D721Med (cell line): ENCODE results near the gene PPM1D.
"Not testable (repeated sequence)": the region's sequence is repeated elsewhere in the genome, so short reads cannot be mapped to it uniquely, and the experiment has no call there.

ENCODE experiments used
- DNase-seq: peaks from one replicate; pipeline ENCODE4 v3.0.0; 2011; ENCODE audit warnings: low spot score; ENCODE audit not compliant: insufficient read length
- FAIRE-seq: peaks from 2 replicates; lab custom pipeline; 2011; peaks lifted over from hg19 to GRCh38; lab: Jason Lieb, UNC
- CTCF ChIP-seq: IDR thresholded peaks from 2 replicates; pipeline ENCODE4 v1.5.1; 2012; ENCODE audit warnings: mild to moderate bottlenecking, control low read depth; ENCODE audit not compliant: insufficient read depth; ENCODE audit errors: missing control alignments

PPM1D gene

GRCh38 chr17:60599620-60600489 is at the start of gene PPM1D:
Gene PPM1D, plus strand, starts transcription at chr17:60600193. Its CDS starts 222 bp downstream, at chr17:60600415.
- FAIRE-seq (no peak), DNase-seq (peak; percentile 84)
- no peak for TF ChIP-seq CTCF

- not testable (repeated sequence) for FAIRE-seq, DNase-seq
Measured at GRCh38 chr17:60552255-60552654, 47.7 kb upstream of the PPM1D start.

- TF ChIP-seq CTCF: no peak
- no peak for DNase-seq
- no peak for FAIRE-seq
Measured at GRCh38 chr17:60554377-60554788, 45.6 kb upstream of the PPM1D start.

GRCh38 chr17:60555786-60556185 is 44.2 kb upstream of the PPM1D start:
- no peak for TF ChIP-seq CTCF
- no peak for DNase-seq
- no peak for FAIRE-seq

GRCh38 chr17:60557805-60558204 is 42.2 kb upstream of the PPM1D start:
- no peak for FAIRE-seq
- no peak for TF ChIP-seq CTCF
- DNase-seq: no peak

GRCh38 chr17:60559659-60559994 is 40.4 kb upstream of the PPM1D start:
- DNase-seq (no peak), FAIRE-seq (no peak)
- TF ChIP-seq CTCF: no peak

- FAIRE-seq: no peak
- TF ChIP-seq CTCF: no peak
- no peak for DNase-seq
Measured at GRCh38 chr17:60559995-60560859, 39.8 kb upstream of the PPM1D start.
